ACC112 (cell line): ENCODE data around the gene BIN2.

ENCODE experiments used
- H2AFZ ChIP-seq: fragments of 200-600 bp; sonication (generic); one replicate; pipeline ENCODE4 v1.6.0; 2017; ENCODE audit warnings: antibody characterized with exemption, low read length; ENCODE audit not compliant: unreplicated experiment
- H3K27ac ChIP-seq: fragments of 200-600 bp; sonication (generic); 2 replicates; pipeline ENCODE4 v1.5.1; 2014; ENCODE audit warnings: low read depth, mild to moderate bottlenecking, antibody characterized with exemption, low read length, moderate library complexity
- H3K27me3 ChIP-seq: fragments of 200-600 bp; sonication (generic); 2 replicates; pipeline ENCODE4 v1.6.1; 2014; ENCODE audit warnings: mild to moderate bottlenecking, antibody characterized with exemption, low read length, moderate library complexity, mixed read lengths; ENCODE audit not compliant: insufficient read depth
- H3K36me3 ChIP-seq: fragments of 200-600 bp; sonication (generic); 2 replicates; pipeline ENCODE4 v1.6.1; 2016; ENCODE audit warnings: mild to moderate bottlenecking, antibody characterized with exemption, low read length, moderate library complexity, mixed read lengths; ENCODE audit not compliant: insufficient read depth
- H3K4me1 ChIP-seq: fragments of 200-600 bp; sonication (generic); one replicate; pipeline ENCODE4 v1.6.1; 2016; ENCODE audit warnings: low read length, mixed read lengths; ENCODE audit not compliant: insufficient read depth, unreplicated experiment, control insufficient read depth
- H3K4me3 ChIP-seq: fragments of 200-600 bp; sonication (generic); 2 replicates; pipeline ENCODE4 v1.5.1; 2014; ENCODE audit warnings: mild to moderate bottlenecking, low read depth, low read length
- H3K79me2 ChIP-seq: fragments of 200-600 bp; sonication (generic); one replicate; pipeline ENCODE4 v1.6.0; 2016; ENCODE audit warnings: low read length; ENCODE audit not compliant: control insufficient read depth, unreplicated experiment, insufficient read depth

BIN2 gene

GRCh38 chr12:51362307-51362706, 38.3 kb upstream of the BIN2 start:
- no peaks in the 10 kb centered on the region for H3K36me3 ChIP-seq
- no peak overlapping the region for H3K4me3 ChIP-seq
- H3K27ac ChIP-seq: no peak overlapping the region
- H2AFZ ChIP-seq: no peak overlapping the region
- H3K27me3 ChIP-seq: no peaks in the 10 kb centered on the region
- H3K79me2 ChIP-seq: no peaks in the 10 kb centered on the region
- no peaks in the 10 kb centered on the region for H3K4me1 ChIP-seq

- Histone ChIP-seq H3K36me3 (no peaks in the 10 kb centered on the region), H2AFZ (no peak overlapping the region), H3K4me3 (no peak overlapping the region), H3K79me2 (no peaks in the 10 kb centered on the region), H3K27me3 (no peaks in the 10 kb centered on the region), H3K4me1 (no peaks in the 10 kb centered on the region), H3K27ac (no peak overlapping the region)
Observed at GRCh38 chr12:51361161-51362016, 37.4 kb upstream of the BIN2 start.

DNA sequence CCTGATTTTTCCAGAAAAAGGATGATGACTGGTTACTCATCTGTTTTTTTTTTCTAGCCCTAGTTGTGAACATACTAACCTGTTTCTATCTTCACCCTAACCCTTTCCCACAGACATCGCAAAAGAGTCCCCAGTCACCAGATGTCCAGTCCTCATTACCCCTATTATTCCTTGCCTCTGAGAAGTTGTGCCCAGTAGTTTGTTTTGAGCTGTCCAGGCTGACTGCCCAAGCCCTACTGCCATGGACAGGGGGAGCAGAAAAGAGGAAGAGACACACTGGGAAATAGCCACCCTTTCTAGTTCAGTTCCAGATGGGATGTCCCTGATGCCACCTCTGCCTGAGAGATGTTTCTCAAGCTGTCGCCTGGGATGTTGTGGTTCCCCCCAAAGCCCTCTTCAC, 36.3 kb upstream of the BIN2 start:
- Histone ChIP-seq H3K4me1 (no peaks in the 10 kb centered on the region), H3K4me3 (no peak overlapping the region), H3K36me3 (no peaks in the 10 kb centered on the region), H3K79me2 (no peaks in the 10 kb centered on the region), H2AFZ (no peak overlapping the region), H3K27ac (no peak overlapping the region), H3K27me3 (no peaks in the 10 kb centered on the region)

GRCh38 chr12:51359851-51360250, 35.9 kb upstream of the BIN2 start:
- no peak overlapping the region for H2AFZ ChIP-seq
- H3K79me2 ChIP-seq: no peaks in the 10 kb centered on the region
- no peaks in the 10 kb centered on the region for H3K27me3 ChIP-seq
- H3K4me3 ChIP-seq: no peak overlapping the region
- H3K4me1 ChIP-seq: no peaks in the 10 kb centered on the region
- no peaks in the 10 kb centered on the region for H3K36me3 ChIP-seq
- no peak overlapping the region for H3K27ac ChIP-seq

DNA sequence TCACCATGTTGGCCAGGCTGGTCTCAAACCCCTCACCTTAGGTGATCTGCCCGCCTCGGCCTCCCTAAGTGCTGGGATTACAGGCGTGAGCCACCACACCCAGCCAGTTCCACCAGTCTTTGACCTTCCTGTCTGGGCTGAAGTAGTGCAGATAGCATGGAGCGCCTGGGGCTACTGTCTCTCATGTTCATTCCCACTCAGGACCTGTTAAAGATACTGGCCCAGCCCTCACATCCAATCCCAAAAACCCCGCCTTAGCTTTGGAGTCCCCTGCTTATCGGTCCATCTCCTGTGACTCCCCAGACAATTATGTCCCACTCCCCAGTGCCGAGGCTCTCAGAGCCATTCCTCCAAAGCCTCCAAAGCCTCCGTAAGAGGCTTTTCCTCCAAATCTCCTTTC, 34.5 kb upstream of the BIN2 start:
- Histone ChIP-seq H2AFZ (no peak overlapping the region), H3K27ac (no peak overlapping the region), H3K36me3 (no peaks in the 10 kb centered on the region), H3K4me1 (no peaks in the 10 kb centered on the region), H3K79me2 (no peaks in the 10 kb centered on the region), H3K27me3 (no peaks in the 10 kb centered on the region), H3K4me3 (no peak overlapping the region)

GRCh38 chr12:51357374-51358047, 33.5 kb upstream of the BIN2 start:
- no peak overlapping the region for H3K27ac ChIP-seq
- no peaks in the 10 kb centered on the region for H3K4me1 ChIP-seq
- no peaks in the 10 kb centered on the region for H3K36me3 ChIP-seq
- H3K27me3 ChIP-seq: no peaks in the 10 kb centered on the region
- H3K4me3 ChIP-seq: no peak overlapping the region
- no peak overlapping the region for H2AFZ ChIP-seq
- no peaks in the 10 kb centered on the region for H3K79me2 ChIP-seq

DNA sequence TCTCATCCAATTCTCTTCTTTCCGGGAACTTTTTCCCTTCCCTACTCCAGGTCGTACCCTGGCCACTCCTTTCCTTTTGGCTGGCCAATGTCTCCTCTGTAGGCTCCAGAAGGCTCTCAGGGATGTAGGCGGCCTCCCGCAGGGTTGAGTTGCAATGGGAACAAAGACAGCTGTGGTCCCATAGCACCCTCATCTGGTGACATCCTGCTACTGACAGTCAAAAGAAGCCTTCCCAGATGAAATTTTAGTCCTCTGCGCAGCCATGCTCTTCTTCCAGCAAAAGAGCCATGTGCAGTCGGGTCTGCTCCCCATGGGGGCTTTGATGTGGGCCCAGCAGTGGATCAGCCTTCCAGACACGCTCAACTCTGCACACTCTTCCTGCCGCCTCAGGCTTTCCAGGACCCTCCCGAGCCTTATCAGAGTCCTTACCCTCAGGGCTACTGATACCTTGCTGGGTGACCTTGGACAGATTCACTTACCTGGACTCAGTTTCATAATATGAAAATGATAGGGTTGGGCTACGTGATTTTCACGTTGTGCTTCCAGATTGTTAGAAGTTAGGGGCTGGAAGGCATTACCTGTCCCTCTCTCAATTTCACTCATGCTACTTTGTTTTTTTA, 28.0 kb upstream of the BIN2 start:
- Histone ChIP-seq H3K27me3 (no peaks in the 10 kb centered on the region), H3K36me3 (no peaks in the 10 kb centered on the region), H3K79me2 (no peaks in the 10 kb centered on the region), H2AFZ (no peak overlapping the region), H3K27ac (no peak overlapping the region), H3K4me3 (no peak overlapping the region), H3K4me1 (no peaks in the 10 kb centered on the region)

GRCh38 chr12:51349026-51349425, 25.1 kb upstream of the BIN2 start:
- Histone ChIP-seq H3K79me2 (no peaks in the 10 kb centered on the region), H3K4me1 (peaks cover 11% of the 10 kb centered on the region), H3K36me3 (no peaks in the 10 kb centered on the region), H2AFZ (no peak overlapping the region), H3K4me3 (no peak overlapping the region), H3K27ac (no peak overlapping the region), H3K27me3 (no peaks in the 10 kb centered on the region)

GRCh38 chr12:51348116-51348515, 24.1 kb upstream of the BIN2 start:
- Histone ChIP-seq H3K4me3 (no peak overlapping the region), H3K36me3 (no peaks in the 10 kb centered on the region), H3K4me1 (peaks cover 11% of the 10 kb centered on the region), H3K79me2 (no peaks in the 10 kb centered on the region), H3K27me3 (no peaks in the 10 kb centered on the region), H2AFZ (no peak overlapping the region), H3K27ac (no peak overlapping the region)

GRCh38 chr12:51346581-51346980, 22.6 kb upstream of the BIN2 start, which contains the start of gene CELA1:
CELA1 (minus strand) TSS chr12:51346679; CDS start chr12:51346638, 41 bp downstream.
- Histone ChIP-seq H2AFZ (no peak within 1 kb of the TSS), H3K36me3 (no peaks in the 10 kb centered on the region), H3K27ac (no peak within 1 kb of the TSS), H3K79me2 (no peaks in the 10 kb centered on the region), H3K4me3 (no peak within 1 kb of the TSS), H3K4me1 (peaks cover 11% of the 10 kb centered on the region), H3K27me3 (no peaks in the 10 kb centered on the region)
